ENCODE results near the gene GSPT2.

GRCh38 chrX:51766546-51766945 lies 23.3 kb downstream of the GSPT2 start:
- TF ChIP-seq POLR2A (IDR thresholded peaks at IDR 0.05; ENCODE audit: low read length): no peak
- TF ChIP-seq GATA1 (IDR thresholded peaks at IDR 0.05; ENCODE audit: low read depth, low read length): no peak
